ENCODE measurements around the gene METRN.

GRCh38 chr16:674214-674881 is 40.6 kb upstream of the METRN start:
- TF ChIP-seq ZFP30 (CRISPR knock-in tag; IDR thresholded peaks at IDR 0.05) (no peak), BACH2 (CRISPR knock-in tag; IDR thresholded peaks at IDR 0.05; ENCODE audit: borderline replicate concordance) (no peak), OSR1 (CRISPR knock-in tag; IDR thresholded peaks at IDR 0.05) (no peak), ZC3H10 (CRISPR knock-in tag; IDR thresholded peaks at IDR 0.05) (no peak), ZNF8 (CRISPR knock-in tag; IDR thresholded peaks at IDR 0.05) (no peak), GLIS3 (CRISPR knock-in tag; IDR thresholded peaks at IDR 0.05) (no peak), ARNTL (CRISPR knock-in tag; IDR thresholded peaks at IDR 0.05; ENCODE audit: borderline replicate concordance, low read depth) (no peak)
- TF ChIP-seq, protein P1, sequence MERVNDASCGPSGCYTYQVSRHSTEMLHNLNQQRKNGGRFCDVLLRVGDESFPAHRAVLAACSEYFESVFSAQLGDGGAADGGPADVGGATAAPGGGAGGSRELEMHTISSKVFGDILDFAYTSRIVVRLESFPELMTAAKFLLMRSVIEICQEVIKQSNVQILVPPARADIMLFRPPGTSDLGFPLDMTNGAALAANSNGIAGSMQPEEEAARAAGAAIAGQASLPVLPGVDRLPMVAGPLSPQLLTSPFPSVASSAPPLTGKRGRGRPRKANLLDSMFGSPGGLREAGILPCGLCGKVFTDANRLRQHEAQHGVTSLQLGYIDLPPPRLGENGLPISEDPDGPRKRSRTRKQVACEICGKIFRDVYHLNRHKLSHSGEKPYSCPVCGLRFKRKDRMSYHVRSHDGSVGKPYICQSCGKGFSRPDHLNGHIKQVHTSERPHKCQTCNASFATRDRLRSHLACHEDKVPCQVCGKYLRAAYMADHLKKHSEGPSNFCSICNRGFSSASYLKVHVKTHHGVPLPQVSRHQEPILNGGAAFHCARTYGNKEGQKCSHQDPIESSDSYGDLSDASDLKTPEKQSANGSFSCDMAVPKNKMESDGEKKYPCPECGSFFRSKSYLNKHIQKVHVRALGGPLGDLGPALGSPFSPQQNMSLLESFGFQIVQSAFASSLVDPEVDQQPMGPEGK (CRISPR knock-in tag; IDR thresholded peaks at IDR 0.05; ENCODE audit: borderline replicate concordance), result no peak
- TF ChIP-seq, protein P2, sequence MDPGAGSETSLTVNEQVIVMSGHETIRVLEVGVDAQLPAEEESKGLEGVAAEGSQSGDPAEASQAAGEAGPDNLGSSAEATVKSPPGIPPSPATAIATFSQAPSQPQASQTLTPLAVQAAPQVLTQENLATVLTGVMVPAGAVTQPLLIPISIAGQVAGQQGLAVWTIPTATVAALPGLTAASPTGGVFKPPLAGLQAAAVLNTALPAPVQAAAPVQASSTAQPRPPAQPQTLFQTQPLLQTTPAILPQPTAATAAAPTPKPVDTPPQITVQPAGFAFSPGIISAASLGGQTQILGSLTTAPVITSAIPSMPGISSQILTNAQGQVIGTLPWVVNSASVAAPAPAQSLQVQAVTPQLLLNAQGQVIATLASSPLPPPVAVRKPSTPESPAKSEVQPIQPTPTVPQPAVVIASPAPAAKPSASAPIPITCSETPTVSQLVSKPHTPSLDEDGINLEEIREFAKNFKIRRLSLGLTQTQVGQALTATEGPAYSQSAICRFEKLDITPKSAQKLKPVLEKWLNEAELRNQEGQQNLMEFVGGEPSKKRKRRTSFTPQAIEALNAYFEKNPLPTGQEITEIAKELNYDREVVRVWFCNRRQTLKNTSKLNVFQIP (CRISPR knock-in tag; IDR thresholded peaks at IDR 0.05; ENCODE audit: borderline replicate concordance, low read depth), result no peak
